ENCODE data around the gene GCNT1.

Gene GCNT1

GRCh38 chr9:76458903-76459693, at the start of gene GCNT1:
Gene GCNT1, plus strand, starts transcription at chr9:76459182. Its CDS starts 43,200 bp downstream, at chr9:76502382.
- Mint-ChIP-seq H3K36me3 (ENCODE audit: low read depth) (peaks cover 5% of the 10 kb centered on the region), H3K4me1 (ENCODE audit: low read depth) (peaks cover 44% of the 10 kb centered on the region), H3K4me3 (peak within 1 kb of the TSS; percentile 94), H3K27ac (peak within 1 kb of the TSS; percentile 74), H3K27me3 (peaks cover 4% of the 10 kb centered on the region), H3K9me3 (no peaks in the 10 kb centered on the region)

GRCh38 chr9:76412638-76413037, 46.3 kb upstream of the GCNT1 start:
- H3K4me1 Mint-ChIP-seq (ENCODE audit: low read depth) = peaks cover 25% of the 10 kb centered on the region
- no peak overlapping the region for H3K27ac Mint-ChIP-seq
- H3K4me3 Mint-ChIP-seq = no peak overlapping the region
- H3K27me3 Mint-ChIP-seq = peaks cover 10% of the 10 kb centered on the region
- peaks cover 7% of the 10 kb centered on the region for H3K36me3 Mint-ChIP-seq (ENCODE audit: low read depth)
- peaks cover 15% of the 10 kb centered on the region for H3K9me3 Mint-ChIP-seq

GRCh38 chr9:76413658-76414057, 45.3 kb upstream of the GCNT1 start:
- peaks cover 7% of the 10 kb centered on the region for H3K36me3 Mint-ChIP-seq (ENCODE audit: low read depth)
- no peak overlapping the region for H3K27ac Mint-ChIP-seq
- no peak overlapping the region for H3K4me3 Mint-ChIP-seq
- peaks cover 6% of the 10 kb centered on the region for H3K27me3 Mint-ChIP-seq
- H3K9me3 Mint-ChIP-seq = peaks cover 15% of the 10 kb centered on the region
- peaks cover 25% of the 10 kb centered on the region for H3K4me1 Mint-ChIP-seq (ENCODE audit: low read depth)

GRCh38 chr9:76414661-76415060, 44.3 kb upstream of the GCNT1 start:
- Mint-ChIP-seq H3K27me3 (peaks cover 6% of the 10 kb centered on the region), H3K36me3 (ENCODE audit: low read depth) (peaks cover 7% of the 10 kb centered on the region), H3K4me3 (no peak overlapping the region), H3K27ac (peak overlapping the region; percentile 60), H3K4me1 (ENCODE audit: low read depth) (peaks cover 25% of the 10 kb centered on the region), H3K9me3 (peaks cover 15% of the 10 kb centered on the region)

GRCh38 chr9:76415154-76415553, 43.8 kb upstream of the GCNT1 start:
- Mint-ChIP-seq H3K4me3 (no peak overlapping the region), H3K27ac (peak overlapping the region; percentile 60), H3K9me3 (peaks cover 15% of the 10 kb centered on the region), H3K4me1 (ENCODE audit: low read depth) (peaks cover 25% of the 10 kb centered on the region), H3K27me3 (peaks cover 6% of the 10 kb centered on the region), H3K36me3 (ENCODE audit: low read depth) (peaks cover 7% of the 10 kb centered on the region)

- peak overlapping the region; percentile 46 for H3K27ac Mint-ChIP-seq
- peaks cover 15% of the 10 kb centered on the region for H3K9me3 Mint-ChIP-seq
- no peak overlapping the region for H3K4me3 Mint-ChIP-seq
- H3K36me3 Mint-ChIP-seq (ENCODE audit: low read depth) = peaks cover 7% of the 10 kb centered on the region
- H3K27me3 Mint-ChIP-seq = peaks cover 6% of the 10 kb centered on the region
- H3K4me1 Mint-ChIP-seq (ENCODE audit: low read depth) = peaks cover 25% of the 10 kb centered on the region
These were observed 43.3 kb upstream of the GCNT1 start for GRCh38 chr9:76415731-76416130.

- Mint-ChIP-seq H3K36me3 (ENCODE audit: low read depth) (peaks cover 7% of the 10 kb centered on the region), H3K4me1 (ENCODE audit: low read depth) (peaks cover 25% of the 10 kb centered on the region), H3K9me3 (peaks cover 15% of the 10 kb centered on the region), H3K27ac (no peak overlapping the region), H3K27me3 (peaks cover 6% of the 10 kb centered on the region), H3K4me3 (no peak overlapping the region)
These were observed 41.6 kb upstream of the GCNT1 start for GRCh38 chr9:76417394-76417793.

- Mint-ChIP-seq H3K4me1 (ENCODE audit: low read depth) (peaks cover 33% of the 10 kb centered on the region), H3K27ac (no peak overlapping the region), H3K27me3 (no peaks in the 10 kb centered on the region), H3K9me3 (no peaks in the 10 kb centered on the region), H3K36me3 (ENCODE audit: low read depth) (no peaks in the 10 kb centered on the region), H3K4me3 (no peak overlapping the region)
These were observed 39.1 kb upstream of the GCNT1 start for GRCh38 chr9:76419782-76420380.

GRCh38 chr9:76423216-76424177, 35.5 kb upstream of the GCNT1 start:
- Mint-ChIP-seq H3K9me3 (no peaks in the 10 kb centered on the region), H3K4me3 (no peak overlapping the region), H3K27me3 (no peaks in the 10 kb centered on the region), H3K36me3 (ENCODE audit: low read depth) (no peaks in the 10 kb centered on the region), H3K27ac (peak overlapping the region; percentile 5), H3K4me1 (ENCODE audit: low read depth) (peaks cover 21% of the 10 kb centered on the region)

GRCh38 chr9:76424491-76424890, 34.5 kb upstream of the GCNT1 start:
- H3K27ac Mint-ChIP-seq = peak overlapping the region; percentile 79
- H3K4me3 Mint-ChIP-seq = no peak overlapping the region
- peaks cover 21% of the 10 kb centered on the region for H3K4me1 Mint-ChIP-seq (ENCODE audit: low read depth)
- H3K36me3 Mint-ChIP-seq (ENCODE audit: low read depth) = no peaks in the 10 kb centered on the region
- H3K9me3 Mint-ChIP-seq = no peaks in the 10 kb centered on the region
- H3K27me3 Mint-ChIP-seq = no peaks in the 10 kb centered on the region

- Mint-ChIP-seq H3K9me3 (no peaks in the 10 kb centered on the region), H3K36me3 (ENCODE audit: low read depth) (no peaks in the 10 kb centered on the region), H3K27me3 (no peaks in the 10 kb centered on the region), H3K27ac (no peak overlapping the region), H3K4me1 (ENCODE audit: low read depth) (peaks cover 21% of the 10 kb centered on the region), H3K4me3 (no peak overlapping the region)
These were observed 33.1 kb upstream of the GCNT1 start for GRCh38 chr9:76425677-76426453.

- no peak overlapping the region for H3K4me3 Mint-ChIP-seq
- no peaks in the 10 kb centered on the region for H3K27me3 Mint-ChIP-seq
- peaks cover 21% of the 10 kb centered on the region for H3K4me1 Mint-ChIP-seq (ENCODE audit: low read depth)
- H3K36me3 Mint-ChIP-seq (ENCODE audit: low read depth) = no peaks in the 10 kb centered on the region
- no peaks in the 10 kb centered on the region for H3K9me3 Mint-ChIP-seq
- no peak overlapping the region for H3K27ac Mint-ChIP-seq
These were observed 32.1 kb upstream of the GCNT1 start for GRCh38 chr9:76426807-76427419.

GRCh38 chr9:76431601-76432000, 27.4 kb upstream of the GCNT1 start:
- no peaks in the 10 kb centered on the region for H3K27me3 Mint-ChIP-seq
- H3K27ac Mint-ChIP-seq = no peak overlapping the region
- H3K4me1 Mint-ChIP-seq (ENCODE audit: low read depth) = peaks cover 23% of the 10 kb centered on the region
- H3K4me3 Mint-ChIP-seq = no peak overlapping the region
- H3K36me3 Mint-ChIP-seq (ENCODE audit: low read depth) = no peaks in the 10 kb centered on the region
- H3K9me3 Mint-ChIP-seq = no peaks in the 10 kb centered on the region

GRCh38 chr9:76433406-76433805, 25.6 kb upstream of the GCNT1 start:
- no peaks in the 10 kb centered on the region for H3K36me3 Mint-ChIP-seq (ENCODE audit: low read depth)
- H3K4me3 Mint-ChIP-seq = no peak overlapping the region
- H3K9me3 Mint-ChIP-seq = no peaks in the 10 kb centered on the region
- H3K27me3 Mint-ChIP-seq = no peaks in the 10 kb centered on the region
- no peak overlapping the region for H3K27ac Mint-ChIP-seq
- peaks cover 34% of the 10 kb centered on the region for H3K4me1 Mint-ChIP-seq (ENCODE audit: low read depth)
